AG09309 (cell line): Measurements from ENCODE around the gene TUB.

Source experiments
- DNase-seq: peaks from one replicate; pipeline ENCODE4 v3.0.0-alpha.2; 2010; ENCODE audit warnings: low read depth
- H3K4me3 ChIP-seq: 2 replicates; pipeline ENCODE4 v1.5.1; 2011; ENCODE audit warnings: mild to moderate bottlenecking, low read depth, low read length, moderate library complexity; ENCODE audit not compliant: control insufficient read depth
- TF ChIP-seq, protein P1 (sequence below): IDR thresholded peaks from 2 replicates; pipeline ENCODE4 v1.5.1; 2011; ENCODE audit warnings: mild to moderate bottlenecking, low read depth, low read length, inconsistent platforms; ENCODE audit not compliant: insufficient read depth, control insufficient read depth; ENCODE audit errors: missing control alignments

Gene TUB, protein sequence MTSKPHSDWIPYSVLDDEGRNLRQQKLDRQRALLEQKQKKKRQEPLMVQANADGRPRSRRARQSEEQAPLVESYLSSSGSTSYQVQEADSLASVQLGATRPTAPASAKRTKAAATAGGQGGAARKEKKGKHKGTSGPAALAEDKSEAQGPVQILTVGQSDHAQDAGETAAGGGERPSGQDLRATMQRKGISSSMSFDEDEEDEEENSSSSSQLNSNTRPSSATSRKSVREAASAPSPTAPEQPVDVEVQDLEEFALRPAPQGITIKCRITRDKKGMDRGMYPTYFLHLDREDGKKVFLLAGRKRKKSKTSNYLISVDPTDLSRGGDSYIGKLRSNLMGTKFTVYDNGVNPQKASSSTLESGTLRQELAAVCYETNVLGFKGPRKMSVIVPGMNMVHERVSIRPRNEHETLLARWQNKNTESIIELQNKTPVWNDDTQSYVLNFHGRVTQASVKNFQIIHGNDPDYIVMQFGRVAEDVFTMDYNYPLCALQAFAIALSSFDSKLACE

DNA sequence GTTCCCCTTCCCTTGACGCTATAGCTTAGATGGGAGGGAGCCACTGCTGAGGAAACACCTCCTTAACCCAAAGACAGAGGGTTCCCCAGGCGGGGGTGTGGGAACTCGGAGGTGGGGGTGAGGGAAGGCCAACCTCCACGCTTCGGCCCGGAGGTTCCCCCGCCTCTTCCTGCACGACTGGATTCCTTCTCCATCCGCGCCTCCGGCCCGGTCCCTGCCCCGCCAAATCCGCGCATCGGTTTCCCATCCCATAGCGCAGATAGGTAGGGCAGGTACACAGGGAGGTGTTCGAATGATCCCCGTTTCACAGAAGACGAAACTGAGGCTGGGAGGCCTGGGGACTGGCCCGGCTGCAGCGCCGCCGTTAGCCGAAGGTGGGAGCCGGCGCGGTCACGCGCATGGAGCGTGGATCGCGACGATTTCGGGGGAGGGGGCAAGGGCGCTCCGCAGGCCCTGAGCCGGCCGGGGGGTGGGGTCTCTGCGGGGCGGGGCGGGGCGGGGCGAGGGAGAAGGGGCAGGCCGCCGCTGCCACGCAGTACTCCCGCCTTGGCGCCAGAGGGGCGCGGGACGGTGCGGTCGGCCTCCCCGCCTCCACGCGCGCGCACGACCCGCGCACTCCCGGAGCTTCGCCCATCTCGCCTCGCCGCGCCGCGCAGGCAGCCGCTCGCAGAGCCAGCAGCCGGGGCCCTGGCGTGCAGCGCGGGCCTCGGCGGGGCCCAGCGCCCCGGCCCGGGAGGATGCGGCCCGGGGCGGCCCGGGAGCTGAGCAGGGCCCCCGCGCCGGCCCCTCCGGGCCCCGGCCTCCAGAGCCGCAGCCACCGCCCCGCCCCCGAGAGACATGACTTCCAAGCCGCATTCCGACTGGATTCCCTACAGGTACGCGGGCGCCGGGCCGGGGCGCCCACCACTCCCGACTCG, at the start of gene TUB:
TUB (plus strand) TSS at position 538 of the 917 bp plus-strand sequence; CDS start at position 838, 300 bp downstream.
- TF ChIP-seq, protein P1, sequence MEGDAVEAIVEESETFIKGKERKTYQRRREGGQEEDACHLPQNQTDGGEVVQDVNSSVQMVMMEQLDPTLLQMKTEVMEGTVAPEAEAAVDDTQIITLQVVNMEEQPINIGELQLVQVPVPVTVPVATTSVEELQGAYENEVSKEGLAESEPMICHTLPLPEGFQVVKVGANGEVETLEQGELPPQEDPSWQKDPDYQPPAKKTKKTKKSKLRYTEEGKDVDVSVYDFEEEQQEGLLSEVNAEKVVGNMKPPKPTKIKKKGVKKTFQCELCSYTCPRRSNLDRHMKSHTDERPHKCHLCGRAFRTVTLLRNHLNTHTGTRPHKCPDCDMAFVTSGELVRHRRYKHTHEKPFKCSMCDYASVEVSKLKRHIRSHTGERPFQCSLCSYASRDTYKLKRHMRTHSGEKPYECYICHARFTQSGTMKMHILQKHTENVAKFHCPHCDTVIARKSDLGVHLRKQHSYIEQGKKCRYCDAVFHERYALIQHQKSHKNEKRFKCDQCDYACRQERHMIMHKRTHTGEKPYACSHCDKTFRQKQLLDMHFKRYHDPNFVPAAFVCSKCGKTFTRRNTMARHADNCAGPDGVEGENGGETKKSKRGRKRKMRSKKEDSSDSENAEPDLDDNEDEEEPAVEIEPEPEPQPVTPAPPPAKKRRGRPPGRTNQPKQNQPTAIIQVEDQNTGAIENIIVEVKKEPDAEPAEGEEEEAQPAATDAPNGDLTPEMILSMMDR, result peak; percentile 24
- peak within 1 kb of the TSS; percentile 63 for H3K4me3 ChIP-seq
- no peak for DNase-seq

DNA sequence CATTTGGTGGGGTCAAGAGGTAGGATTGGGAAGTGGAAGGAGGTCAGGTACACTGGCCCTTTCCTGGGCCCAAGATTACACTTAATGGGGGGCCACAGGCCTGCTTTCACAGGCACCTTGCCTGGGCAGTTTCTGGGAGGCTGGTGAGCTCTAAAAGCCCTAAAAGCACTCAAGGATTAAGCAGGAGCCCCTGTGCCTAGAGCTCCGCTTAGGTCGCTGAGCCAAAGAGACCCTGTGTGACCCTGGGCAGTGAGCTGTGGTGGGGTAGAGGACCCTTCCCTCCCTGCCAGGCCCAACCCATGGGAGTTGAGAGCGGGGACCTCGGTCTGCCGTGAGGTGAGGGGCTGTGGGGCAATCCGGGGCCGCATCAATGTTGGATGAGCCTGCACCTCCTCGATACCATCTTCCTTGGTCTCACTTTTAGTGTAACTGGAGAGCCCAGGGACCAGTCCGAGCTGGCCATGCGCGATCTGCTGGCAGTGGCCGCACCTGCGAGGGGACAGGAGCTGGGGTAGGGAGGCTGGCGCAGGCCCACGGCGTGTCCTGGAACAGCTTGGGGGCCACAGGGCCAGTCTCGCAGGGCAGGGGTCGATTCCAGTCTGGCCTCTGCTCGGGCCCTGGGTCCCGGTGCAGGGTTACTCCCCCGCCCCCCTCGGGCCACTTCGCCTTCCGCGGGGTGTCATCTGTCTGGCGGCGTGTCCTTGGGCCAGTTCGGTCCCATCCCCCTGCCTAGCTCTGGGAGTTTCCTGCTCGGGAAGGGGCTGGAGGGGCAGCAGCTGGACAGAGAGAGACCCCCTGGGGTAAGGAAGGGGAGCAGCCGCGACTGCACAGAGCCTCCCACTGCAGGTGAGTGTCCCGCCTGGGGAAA, 49.5 kb upstream of the TUB start:
- TF ChIP-seq, protein P1, result no peak
- DNase-seq, result no peak

DNA sequence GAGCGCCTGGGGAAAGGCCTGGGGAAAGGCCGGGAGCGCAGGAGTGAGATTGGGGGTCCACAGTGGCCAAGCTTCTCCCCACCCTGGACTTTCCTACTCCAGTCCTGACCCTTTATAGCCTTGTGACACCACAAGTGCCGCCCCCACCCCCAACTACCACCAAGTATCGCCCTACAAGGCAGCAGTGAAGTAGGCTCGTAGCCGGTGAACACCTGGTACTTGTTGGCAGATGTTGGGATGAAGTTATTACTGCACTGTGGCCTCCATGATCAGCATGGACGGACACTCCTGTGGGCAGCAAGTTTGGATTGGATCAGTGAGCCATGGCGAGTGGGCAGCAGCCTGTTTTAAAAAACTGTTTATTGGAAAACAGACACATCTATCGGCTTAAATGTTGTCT, 48.9 kb upstream of the TUB start:
- TF ChIP-seq, protein P1, result no peak
- no peak for DNase-seq
- H3K4me3 ChIP-seq, result no peak overlapping the region

More for the DNA sequence above, 49.5 kb upstream of the TUB start:
- no peak overlapping the region for H3K4me3 ChIP-seq

DNA sequence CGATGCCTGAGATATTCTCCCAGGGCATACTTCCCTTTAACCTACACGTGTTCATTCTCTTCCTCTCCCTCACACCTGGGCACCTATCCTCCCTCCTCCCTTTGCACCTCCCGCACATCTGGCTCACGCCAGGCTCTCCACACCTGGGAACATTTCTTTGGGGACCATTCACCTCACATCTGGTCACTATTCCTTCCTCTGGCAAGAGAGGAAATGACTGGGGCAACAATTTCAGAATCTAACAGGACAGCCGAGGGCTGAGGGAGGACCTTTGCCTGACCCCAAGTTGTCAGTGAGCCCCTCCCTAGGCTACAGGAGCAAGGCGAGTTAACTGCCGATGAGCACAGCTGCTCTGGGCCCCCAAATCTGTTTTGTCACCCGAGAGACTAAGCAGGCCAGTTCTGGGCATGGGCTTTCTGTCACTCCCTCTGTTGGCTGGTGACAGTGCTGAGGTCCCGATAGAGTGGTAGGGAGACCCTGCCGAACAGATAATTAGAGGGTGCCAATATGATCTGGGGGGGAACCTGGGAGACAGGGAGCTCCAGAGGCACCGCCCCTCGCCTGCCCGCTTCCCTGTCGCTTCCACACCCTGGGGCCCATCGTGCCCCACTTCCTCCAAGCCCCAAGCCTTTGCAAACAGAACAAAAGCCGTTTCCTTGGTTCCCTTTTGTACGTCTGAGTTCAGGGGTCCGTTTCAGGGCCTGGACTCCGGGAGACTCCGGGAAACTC, 48.3 kb upstream of the TUB start:
- TF ChIP-seq, protein P1, result no peak
- H3K4me3 ChIP-seq, result no peak overlapping the region; the same call in 1 of the 2 replicates
- DNase-seq, result no peak

DNA sequence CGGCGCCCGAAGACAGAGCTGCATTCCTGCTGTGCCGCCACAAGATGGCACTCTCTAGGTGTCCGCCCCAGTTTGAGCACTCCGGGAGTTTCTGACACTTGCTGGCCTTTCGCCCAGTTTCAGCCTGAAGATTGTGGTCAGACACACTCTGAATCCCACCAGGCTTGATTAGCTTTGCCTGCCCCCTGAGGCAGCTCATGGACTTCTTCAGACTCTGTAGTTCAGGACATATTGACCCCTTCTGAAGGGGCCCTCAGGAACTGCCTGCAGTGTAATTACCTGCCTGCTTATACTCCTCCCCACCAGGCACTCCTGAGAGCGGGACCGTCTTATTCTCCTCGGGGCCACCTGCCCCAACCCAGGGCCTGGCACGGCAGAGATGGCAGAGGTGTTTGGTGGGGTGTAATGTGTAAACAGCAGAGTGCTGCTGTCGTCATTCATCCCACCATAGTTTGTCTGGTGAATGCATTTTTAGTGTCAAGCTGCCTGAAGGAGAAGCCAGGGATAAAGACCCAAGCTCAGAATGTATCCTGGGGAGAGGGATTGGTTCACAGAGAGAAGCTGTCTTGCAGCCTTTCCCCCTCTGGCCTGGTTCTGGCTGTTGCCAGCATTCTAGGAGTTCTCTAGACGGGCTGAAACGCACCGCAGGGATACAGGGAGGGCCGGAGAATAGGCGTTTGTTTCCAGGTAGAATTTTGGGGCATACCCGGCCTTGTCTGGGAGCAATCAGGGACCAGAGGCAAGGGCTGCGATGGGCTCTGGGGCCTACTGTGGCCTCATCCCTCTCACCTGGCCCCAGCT, 47.5 kb upstream of the TUB start:
- TF ChIP-seq, protein P1, result peak; percentile 91
- peak; percentile 44 for DNase-seq
- no peak overlapping the region for H3K4me3 ChIP-seq
